Skeletal muscle tissue (tissue), 5 donors: ENCODE data around the gene MLLT11. TPM values are rescaled to one million over a fixed set of nuclear protein-coding genes. Genes with fewer than 3 reads are reported as not detected.

ENCODE experiments used
- H3K27ac ChIP-seq: one replicate; pipeline ENCODE4 v1.7.0; 2013; ENCODE audit warnings: mild to moderate bottlenecking, low read depth, low read length, inconsistent platforms
- H3K27me3 ChIP-seq, 3 donors: one replicate each; pipeline ENCODE4 v1.7.0; 2013; ENCODE audit warnings: low read length in 3 of 3; ENCODE audit not compliant: control insufficient read depth in 3 of 3, insufficient read depth in 3 of 3
- H3K36me3 ChIP-seq, 3 donors: one replicate each; pipeline ENCODE4 v1.7.0; 2013; ENCODE audit warnings: low read length in 3 of 3; ENCODE audit not compliant: control insufficient read depth in 3 of 3, insufficient read depth in 3 of 3
- H3K4me1 ChIP-seq, 3 donors: one replicate each; pipeline ENCODE4 v1.7.0; 2013; ENCODE audit warnings: low read length in 3 of 3, mild to moderate bottlenecking in 3 of 3; ENCODE audit not compliant: control insufficient read depth in 3 of 3, insufficient read depth in 3 of 3
- H3K4me3 ChIP-seq, 3 donors: one replicate each; pipeline ENCODE4 v1.7.0; 2013; ENCODE audit warnings: low read length in 3 of 3
- H3K9ac ChIP-seq, 3 donors: one replicate each; pipeline ENCODE4 v1.7.0; 2013; ENCODE audit warnings: low read length in 3 of 3, mild to moderate bottlenecking in 3 of 3, moderate library complexity in 2 of 3, low read depth in 1 of 3
- H3K9me3 ChIP-seq, 3 donors: one replicate each; pipeline ENCODE4 v1.7.0; 2013; ENCODE audit warnings: low read length in 3 of 3; ENCODE audit not compliant: control insufficient read depth in 3 of 3
- small RNA-seq: library from RNA; depleted of rRNA; stranded (forward); fragments of <200 nt; gene quantifications from one replicate; pipeline ENCODE3, GENCODE V24; 2014
- total RNA-seq: library from RNA; depleted of rRNA; stranded (reverse); fragments of >200 nt; gene quantifications from one replicate; pipeline ENCODE4 v1.2.3, GENCODE V29; 2014
- donor health status: Osteomylitis.

MLLT11 gene
- total RNA-seq, 1 donor from 2014 or later = 2.1 TPM

DNA sequence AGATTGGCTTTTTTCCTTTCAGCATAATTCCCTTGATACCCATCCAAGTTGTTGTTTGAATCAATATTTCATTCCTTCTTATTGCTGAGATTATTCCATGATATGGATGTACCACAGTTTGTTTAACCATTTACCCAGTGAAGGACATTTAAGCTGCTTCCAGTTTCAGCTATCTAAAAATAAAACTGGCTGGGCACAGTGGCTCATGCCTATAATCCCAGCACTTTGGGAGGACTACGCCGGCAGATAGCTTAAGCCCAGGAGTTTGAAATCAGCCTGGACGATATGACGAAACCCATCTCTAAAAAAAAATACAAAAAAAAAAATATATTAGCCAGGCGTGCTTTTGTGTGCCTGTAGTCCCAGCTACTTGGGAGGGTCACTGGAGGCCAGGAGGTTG lies 53.7 kb downstream of the MLLT11 start:
- H3K36me3 ChIP-seq = peaks cover 8 to 13% (median 12%) of the 10 kb centered on the region in 3 donors
- H3K4me3 ChIP-seq = no peak overlapping the region
- H3K9me3 ChIP-seq = no peaks in the 10 kb centered on the region
- H3K27me3 ChIP-seq = no peaks in the 10 kb centered on the region
- H3K9ac ChIP-seq = no peak overlapping the region
- H3K27ac ChIP-seq = no peak overlapping the region
- H3K4me1 ChIP-seq = peaks cover 0 to 2% (median 0%) of the 10 kb centered on the region in 3 donors

Small RNA genes lying within 50 kb of the gene (small RNA-seq; reads per million reads assigned to genes)
- gene RNU6-884P = not detected

Other genes starting within 250 kb of the MLLT11 start
- 31.8 TPM for gene ARNT, start 183.8 kb upstream of the MLLT11 start, total RNA-seq
- gene CTXND2, start 173.3 kb upstream of the MLLT11 start, total RNA-seq = not detected
- 47.5 TPM for gene SETDB1, start 134.0 kb upstream of the MLLT11 start, total RNA-seq
- gene CERS2, start 85.6 kb upstream of the MLLT11 start, total RNA-seq = 44.4 TPM
- gene ANXA9, start 78.1 kb upstream of the MLLT11 start, total RNA-seq = not detected
- gene MINDY1, start 53.5 kb upstream of the MLLT11 start, total RNA-seq = 16.2 TPM
- 9.9 TPM for gene PRUNE1, start 51.9 kb upstream of the MLLT11 start, total RNA-seq
- gene BNIPL, start 23.8 kb upstream of the MLLT11 start, total RNA-seq = 0.52 TPM
- gene C1orf56, start 12.6 kb upstream of the MLLT11 start, total RNA-seq = 1.6 TPM
- 27.1 TPM for gene CDC42SE1, start 775 bp upstream of the MLLT11 start, total RNA-seq
- gene GABPB2, start 10.4 kb downstream of the MLLT11 start, total RNA-seq = 7.8 TPM
- 15.7 TPM for gene SEMA6C, start 86.2 kb downstream of the MLLT11 start, total RNA-seq
- 4.2 TPM for gene TNFAIP8L2, start 96.3 kb downstream of the MLLT11 start, total RNA-seq
- 9.9 TPM for gene LYSMD1, start 105.5 kb downstream of the MLLT11 start, total RNA-seq
- 24.5 TPM for gene SCNM1, start 105.7 kb downstream of the MLLT11 start, total RNA-seq
- gene TMOD4, start 115.6 kb downstream of the MLLT11 start, total RNA-seq = 50.6 TPM
- 35.0 TPM for gene VPS72, start 129.8 kb downstream of the MLLT11 start, total RNA-seq
- 51.7 TPM for gene PIP5K1A, start 138.2 kb downstream of the MLLT11 start, total RNA-seq
- 145 TPM for gene PSMD4, start 194.3 kb downstream of the MLLT11 start, total RNA-seq
- 5.7 TPM for gene ZNF687, start 221.9 kb downstream of the MLLT11 start, total RNA-seq